Karpas-422 (cell line): ENCODE measurements around the gene SRSF8. TPM values are rescaled to one million over a fixed set of nuclear protein-coding genes. Genes with fewer than 3 reads are reported as not detected.
"Not testable (repeated sequence)": the region's sequence is repeated elsewhere in the genome, so short reads cannot be mapped to it uniquely, and the experiment has no call there.

Experiments
- DNase-seq: peaks from one replicate; pipeline ENCODE4 v3.0.0-alpha.2; 2015
- H2AFZ ChIP-seq: fragments of 200-600 bp; sonication (generic); 2 replicates; pipeline ENCODE4 v1.6.1; 2014; ENCODE audit warnings: antibody characterized with exemption, low read length, mixed read lengths
- H3K27ac ChIP-seq: fragments of 200-600 bp; sonication (generic); 2 replicates; pipeline ENCODE4 v1.5.1; 2014; ENCODE audit warnings: mild to moderate bottlenecking, low read length, moderate library complexity
- H3K27me3 ChIP-seq: fragments of 200-600 bp; sonication (generic); 2 replicates; pipeline ENCODE4 v1.6.1; 2014; ENCODE audit warnings: low read length, mixed read lengths
- H3K36me3 ChIP-seq: fragments of 200-600 bp; sonication (generic); 2 replicates; pipeline ENCODE4 v1.6.1; 2014; ENCODE audit warnings: low read length, mixed read lengths; ENCODE audit not compliant: insufficient read depth
- H3K4me1 ChIP-seq: fragments of 200-600 bp; sonication (generic); 2 replicates; pipeline ENCODE4 v1.6.1; 2014; ENCODE audit warnings: mild to moderate bottlenecking, low read length, mixed read lengths
- H3K4me2 ChIP-seq: fragments of 200-600 bp; sonication (generic); 2 replicates; pipeline ENCODE4 v1.6.1; 2014; ENCODE audit warnings: low read length, low read depth, mild to moderate bottlenecking; ENCODE audit not compliant: poor library complexity, severe bottlenecking
- H3K4me3 ChIP-seq: fragments of 200-600 bp; sonication (generic); 2 replicates; pipeline ENCODE4 v1.5.1; 2014; ENCODE audit warnings: mild to moderate bottlenecking, antibody characterized with exemption, low read length, mixed read lengths
- H3K79me2 ChIP-seq: fragments of 200-600 bp; sonication (generic); 2 replicates; pipeline ENCODE4 v1.6.1; 2014; ENCODE audit warnings: mild to moderate bottlenecking, low read length, mixed read lengths
- H3K9ac ChIP-seq: fragments of 200-600 bp; sonication (generic); 2 replicates; pipeline ENCODE4 v1.6.0; 2014; ENCODE audit warnings: low read length
- H3K9me2 ChIP-seq: fragments of 200-600 bp; sonication (generic), shearing (Covaris generic); replicated peaks from 2 replicates; pipeline ENCODE4 v1.6.0; 2014; ENCODE audit warnings: mild to moderate bottlenecking, low read length, moderate library complexity; ENCODE audit not compliant: insufficient read depth
- H3K9me3 ChIP-seq: fragments of 300-700, 200-600 bp; sonication (generic); 2 replicates; pipeline ENCODE4 v1.6.1; 2014; ENCODE audit warnings: low read length, mixed read lengths
- H4K20me1 ChIP-seq: fragments of 200-600 bp; sonication (generic); 2 replicates; pipeline ENCODE4 v1.6.1; 2014; ENCODE audit warnings: mild to moderate bottlenecking, antibody characterized with exemption, low read length, low read depth; ENCODE audit not compliant: insufficient read depth
- total RNA-seq: library from RNA; depleted of rRNA; stranded (reverse); fragments of >200 nt; shearing (Covaris generic); gene quantifications from 2 replicates; pipeline ENCODE4 v1.2.3, GENCODE V29; 2014; ENCODE audit warnings: low replicate concordance

Gene SRSF8
- total RNA-seq, 1 experiment from 2014 or later = 111 TPM

DNA sequence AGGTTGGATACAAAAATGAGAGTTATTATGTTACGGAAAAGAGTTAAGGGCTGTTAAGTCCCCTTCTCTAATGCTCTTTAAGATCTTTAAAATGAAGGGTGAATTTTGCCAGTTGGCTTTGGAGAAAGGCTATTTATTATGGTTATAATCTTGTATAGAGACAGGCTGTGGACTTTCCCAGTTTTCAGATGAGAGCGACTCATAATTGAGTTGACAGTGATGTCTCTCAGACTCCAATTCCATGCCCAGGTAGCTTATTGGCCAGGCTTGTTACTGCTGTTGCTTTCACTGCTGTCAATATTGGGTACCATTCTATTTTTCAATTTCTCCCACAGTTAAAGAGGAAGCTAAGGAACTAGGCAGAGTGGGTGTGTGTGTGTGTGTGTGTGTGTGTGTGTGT, 36.0 kb downstream of the SRSF8 start:
- Histone ChIP-seq H3K36me3 (no peaks in the 10 kb centered on the region), H3K27me3 (no peaks in the 10 kb centered on the region), H3K4me3 (no peak overlapping the region), H2AFZ (no peak overlapping the region), H3K4me2 (no peak overlapping the region), H3K27ac (no peak overlapping the region), H3K4me1 (peaks cover 7% of the 10 kb centered on the region), H4K20me1 (no peaks in the 10 kb centered on the region), H3K9me2 (no peaks in the 10 kb centered on the region), H3K9ac (no peak overlapping the region), H3K79me2 (no peaks in the 10 kb centered on the region), H3K9me3 (no peaks in the 10 kb centered on the region)
- DNase-seq = no peak

DNA sequence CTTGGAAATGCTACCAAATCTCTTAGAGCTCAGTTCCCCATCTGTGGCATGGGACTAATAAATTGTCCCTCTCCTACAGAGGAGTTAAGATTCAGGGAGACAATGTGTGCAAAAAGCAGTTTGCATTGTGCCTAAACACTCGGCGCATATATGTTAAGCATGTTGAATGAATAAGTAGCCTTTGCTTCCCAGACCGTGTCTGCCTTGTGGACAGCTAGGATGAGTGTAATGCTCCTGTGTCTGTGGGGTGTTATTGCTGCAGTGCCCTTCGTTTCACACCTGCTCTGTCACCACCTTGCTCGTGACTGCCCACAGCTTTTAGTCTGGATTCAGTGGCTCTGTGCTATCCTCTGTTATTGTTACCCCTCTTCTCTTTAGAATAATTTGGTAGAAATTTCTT, 37.0 kb downstream of the SRSF8 start:
- no peaks in the 10 kb centered on the region for H4K20me1 ChIP-seq
- H3K79me2 ChIP-seq = no peaks in the 10 kb centered on the region
- H3K36me3 ChIP-seq = no peaks in the 10 kb centered on the region
- no peak for DNase-seq
- H2AFZ ChIP-seq = no peak overlapping the region
- peaks cover 7% of the 10 kb centered on the region for H3K4me1 ChIP-seq
- no peaks in the 10 kb centered on the region for H3K27me3 ChIP-seq
- H3K9me3 ChIP-seq = no peaks in the 10 kb centered on the region
- no peak overlapping the region for H3K4me3 ChIP-seq
- no peak overlapping the region for H3K4me2 ChIP-seq
- H3K9me2 ChIP-seq = no peaks in the 10 kb centered on the region
- no peak overlapping the region for H3K27ac ChIP-seq
- H3K9ac ChIP-seq = no peak overlapping the region

DNA sequence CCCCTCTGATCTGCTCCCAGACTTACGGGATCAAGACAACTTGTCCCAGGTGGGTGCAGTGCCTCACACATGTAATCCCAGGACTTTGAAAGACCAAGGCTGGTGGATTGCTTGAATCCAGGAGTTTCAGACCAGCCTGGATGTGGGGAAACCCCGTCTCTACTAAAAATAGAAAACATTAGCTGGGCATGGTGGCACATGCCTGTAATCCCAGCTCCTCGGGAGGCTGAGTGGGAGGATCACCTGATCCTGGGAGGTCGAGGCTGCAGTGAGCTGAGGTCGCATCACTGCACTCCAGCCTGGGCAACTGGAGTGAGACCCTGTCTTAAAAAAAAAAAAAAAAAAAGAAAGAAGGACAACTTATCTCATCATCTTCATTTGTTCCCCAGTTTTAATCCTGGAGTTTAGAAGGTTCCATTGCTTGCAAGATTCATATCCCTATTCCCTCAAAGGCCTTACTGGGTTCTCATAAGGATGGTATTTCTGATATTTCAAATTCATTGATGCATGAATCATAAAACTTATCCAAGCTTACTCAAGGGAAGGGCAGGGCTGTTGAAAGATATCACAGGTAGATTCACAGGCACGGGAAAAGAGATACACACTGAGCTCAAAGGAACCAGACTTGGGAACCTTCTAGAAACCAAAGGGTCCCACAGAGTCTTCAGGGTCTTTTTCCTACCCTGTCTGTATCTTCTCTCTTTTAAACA, 37.6 kb downstream of the SRSF8 start:
- no peak overlapping the region for H3K4me2 ChIP-seq
- no peak overlapping the region for H2AFZ ChIP-seq
- no peaks in the 10 kb centered on the region for H3K36me3 ChIP-seq
- no peak overlapping the region for H3K9ac ChIP-seq
- no peak overlapping the region for H3K27ac ChIP-seq
- no peaks in the 10 kb centered on the region for H4K20me1 ChIP-seq
- peaks cover 7% of the 10 kb centered on the region for H3K4me1 ChIP-seq
- H3K27me3 ChIP-seq = no peaks in the 10 kb centered on the region
- DNase-seq = no peak
- no peaks in the 10 kb centered on the region for H3K9me2 ChIP-seq
- no peaks in the 10 kb centered on the region for H3K79me2 ChIP-seq
- H3K4me3 ChIP-seq = no peak overlapping the region
- no peaks in the 10 kb centered on the region for H3K9me3 ChIP-seq

DNA sequence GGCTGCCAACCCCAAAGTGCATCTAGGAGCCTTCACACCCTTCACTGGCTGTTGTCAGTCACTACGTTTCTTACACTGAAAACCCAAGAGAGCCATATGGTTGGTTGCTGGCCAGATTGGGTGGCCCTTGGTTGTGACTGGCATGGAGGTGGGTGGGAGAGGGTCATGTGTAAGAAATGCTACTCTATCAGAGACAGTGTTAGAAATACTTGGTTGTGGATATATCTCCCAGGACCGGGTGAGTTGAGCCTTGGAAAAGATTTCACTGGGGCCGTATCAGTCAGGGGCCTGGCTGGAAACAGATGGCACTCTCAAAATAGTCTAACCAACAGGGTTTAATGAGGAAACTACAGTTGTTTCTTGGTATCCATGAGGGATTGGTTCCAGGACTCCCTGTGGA, 38.1 kb downstream of the SRSF8 start:
- Histone ChIP-seq H3K4me3 (no peak overlapping the region), H3K79me2 (no peaks in the 10 kb centered on the region), H4K20me1 (no peaks in the 10 kb centered on the region), H3K9ac (no peak overlapping the region), H3K4me1 (peaks cover 7% of the 10 kb centered on the region), H3K36me3 (no peaks in the 10 kb centered on the region), H3K27me3 (no peaks in the 10 kb centered on the region), H3K9me3 (no peaks in the 10 kb centered on the region), H3K9me2 (no peaks in the 10 kb centered on the region), H3K4me2 (no peak overlapping the region), H2AFZ (no peak overlapping the region), H3K27ac (no peak overlapping the region)
- DNase-seq = no peak

DNA sequence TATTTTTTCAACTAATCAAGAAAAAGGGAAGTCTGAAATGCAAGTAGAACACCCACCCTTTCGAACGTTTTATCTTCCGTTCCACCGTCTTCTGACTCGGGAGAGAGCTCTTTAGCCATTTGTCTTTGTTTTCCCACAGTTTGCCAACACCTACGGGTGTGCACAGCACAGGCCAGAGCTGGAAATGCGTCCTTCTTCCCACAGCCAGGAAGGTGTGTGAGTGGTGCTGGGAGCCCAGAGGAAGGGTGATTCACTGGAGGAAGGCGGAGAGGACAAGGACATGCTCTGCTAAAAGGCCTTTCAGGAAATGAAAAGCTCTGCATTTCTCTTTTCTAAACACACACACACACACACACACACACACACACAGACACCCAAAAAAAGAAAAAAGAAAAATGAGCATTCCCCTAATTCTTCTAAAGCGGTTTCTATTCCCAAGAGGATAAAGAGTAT, 41.5 kb downstream of the SRSF8 start:
- Histone ChIP-seq H3K36me3 (no peaks in the 10 kb centered on the region), H3K9me3 (no peaks in the 10 kb centered on the region), H3K79me2 (no peaks in the 10 kb centered on the region), H4K20me1 (no peaks in the 10 kb centered on the region), H3K9me2 (no peaks in the 10 kb centered on the region), H3K27ac (no peak overlapping the region), H2AFZ (no peak overlapping the region), H3K4me2 (no peak overlapping the region), H3K9ac (no peak overlapping the region), H3K4me1 (peaks cover 7% of the 10 kb centered on the region), H3K27me3 (no peaks in the 10 kb centered on the region), H3K4me3 (no peak overlapping the region)
- no peak for DNase-seq

DNA sequence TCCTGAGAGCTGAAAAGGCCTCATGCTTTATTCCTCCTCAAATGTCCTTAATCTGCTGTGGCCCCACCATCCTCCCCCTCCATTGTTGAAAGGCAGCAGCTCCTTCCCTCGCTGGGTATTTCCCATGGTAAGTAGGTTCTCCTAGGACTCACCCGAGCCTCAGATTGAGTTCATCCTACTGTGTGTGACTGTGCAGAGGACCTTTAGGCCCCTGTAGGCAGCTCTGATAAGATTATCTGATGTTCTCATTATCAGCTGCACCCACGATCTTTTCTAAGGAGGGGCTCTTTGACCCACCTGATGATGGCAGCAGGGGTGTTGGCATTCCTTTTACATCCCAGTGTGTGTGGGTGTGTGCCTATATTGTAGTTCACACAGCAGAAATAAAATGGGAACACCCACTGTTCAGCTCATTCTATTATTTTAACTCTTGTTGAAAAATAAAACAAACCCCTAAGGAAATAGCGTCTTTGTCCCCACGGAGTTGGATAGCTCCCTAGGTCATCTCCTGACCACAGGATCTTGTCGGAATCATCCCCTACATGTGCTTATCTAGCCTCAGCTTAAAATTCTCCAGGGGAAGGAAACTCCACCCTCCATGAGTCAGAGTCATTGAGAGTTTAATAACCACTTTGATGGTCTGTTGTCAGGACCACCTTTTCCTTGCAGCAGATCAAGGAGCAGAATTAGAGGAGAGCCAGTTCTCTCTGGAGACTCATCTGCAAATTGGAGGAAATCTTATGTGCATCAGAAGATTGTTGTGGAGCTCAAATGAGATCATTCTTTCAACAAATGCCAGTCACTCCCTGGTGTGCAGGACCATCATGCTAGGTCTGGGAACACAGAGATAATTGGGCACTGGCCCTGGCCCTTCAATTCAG, 42.2 kb downstream of the SRSF8 start:
- H3K9me2 ChIP-seq = no peaks in the 10 kb centered on the region
- no peaks in the 10 kb centered on the region for H4K20me1 ChIP-seq
- H3K4me3 ChIP-seq = no peak overlapping the region
- no peaks in the 10 kb centered on the region for H3K79me2 ChIP-seq
- no peak for DNase-seq
- no peak overlapping the region for H3K27ac ChIP-seq
- H3K4me2 ChIP-seq = no peak overlapping the region
- H3K36me3 ChIP-seq = no peaks in the 10 kb centered on the region
- no peaks in the 10 kb centered on the region for H3K27me3 ChIP-seq
- no peak overlapping the region for H3K9ac ChIP-seq
- H2AFZ ChIP-seq = no peak overlapping the region
- no peaks in the 10 kb centered on the region for H3K9me3 ChIP-seq
- H3K4me1 ChIP-seq = peaks cover 7% of the 10 kb centered on the region

DNA sequence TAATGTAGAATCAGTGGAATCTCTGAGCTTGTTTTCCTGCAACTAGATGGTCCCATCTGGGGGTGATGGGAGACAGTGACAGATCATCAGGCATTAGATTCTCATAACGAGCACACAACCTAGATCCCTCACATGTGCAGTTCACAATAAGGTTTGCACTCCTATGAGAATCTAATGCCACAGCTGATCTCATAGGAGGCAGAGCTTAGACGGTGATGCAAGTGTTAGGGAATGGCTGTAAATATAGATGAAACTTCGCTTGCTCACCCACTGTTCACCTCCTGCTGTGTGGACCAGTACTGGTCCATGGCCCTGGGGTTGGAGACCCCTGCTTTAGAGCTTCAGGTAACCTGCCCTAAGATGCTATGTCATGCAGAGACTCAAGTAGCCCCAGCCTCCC, 44.8 kb downstream of the SRSF8 start:
- not testable (repeated sequence) for H3K27me3 ChIP-seq, H3K4me3 ChIP-seq, H3K9ac ChIP-seq, H2AFZ ChIP-seq, H4K20me1 ChIP-seq, H3K9me2 ChIP-seq, DNase-seq, H3K9me3 ChIP-seq, H3K36me3 ChIP-seq, H3K79me2 ChIP-seq, H3K4me1 ChIP-seq, H3K27ac ChIP-seq, H3K4me2 ChIP-seq

DNA sequence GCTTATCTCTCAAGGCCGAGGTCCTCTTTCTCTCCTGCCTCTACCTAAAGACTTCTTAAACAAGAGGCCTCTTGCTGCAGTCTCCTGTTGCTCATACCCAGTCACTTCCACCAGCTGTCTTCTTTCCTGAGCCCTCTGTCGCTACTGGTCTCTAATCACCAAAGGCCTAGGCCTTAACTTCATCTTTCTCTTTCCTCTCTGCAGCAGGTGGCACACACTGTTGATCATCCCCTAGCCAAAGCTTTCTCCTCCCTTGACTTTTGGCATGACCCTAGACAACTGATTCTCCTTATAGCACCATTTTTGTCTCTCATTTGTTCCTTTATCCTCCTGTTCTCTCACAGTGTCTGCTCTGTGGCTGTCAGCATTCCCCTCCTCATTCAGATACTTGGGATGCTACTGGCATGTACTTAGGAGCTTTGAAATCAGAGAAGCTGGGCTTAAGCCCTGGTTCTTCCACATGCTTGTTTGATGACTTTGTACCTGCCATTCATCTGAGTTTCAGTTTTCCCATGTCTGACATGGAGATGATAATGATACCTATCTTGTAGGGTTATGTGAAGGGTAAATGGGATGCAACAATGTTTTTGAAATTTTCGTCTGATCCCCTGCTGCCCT, 45.3 kb downstream of the SRSF8 start:
- DNase-seq = no peak
- Histone ChIP-seq H3K79me2 (no peaks in the 10 kb centered on the region), H3K27ac (no peak overlapping the region), H3K4me2 (no peak overlapping the region), H4K20me1 (no peaks in the 10 kb centered on the region), H3K36me3 (no peaks in the 10 kb centered on the region), H3K9ac (no peak overlapping the region), H3K9me2 (no peaks in the 10 kb centered on the region), H3K4me3 (no peak overlapping the region), H3K4me1 (peaks cover 7% of the 10 kb centered on the region), H3K27me3 (no peaks in the 10 kb centered on the region), H3K9me3 (no peaks in the 10 kb centered on the region), H2AFZ (no peak overlapping the region)
